SU-DHL-6 (cell line): ENCODE measurements around the gene PRR9.

Experiments
- CTCF ChIP-seq: fragments of 200-600 bp; sonication (generic); IDR thresholded peaks from one replicate; pipeline ENCODE4 v1.5.1; 2017; ENCODE audit warnings: antibody characterized with exemption, mild to moderate bottlenecking, low read length, moderate library complexity; ENCODE audit not compliant: insufficient read depth, poor library complexity, severe bottlenecking
- EZH2phosphoT487 ChIP-seq: fragments of 200-600 bp; sonication (generic), shearing (Covaris generic); conservative IDR thresholded peaks from 2 replicates; pipeline ENCODE4 v1.6.1; 2018; ENCODE audit warnings: mild to moderate bottlenecking, antibody characterized with exemption, low read length, moderate library complexity, mixed read lengths

- no peak for TF ChIP-seq CTCF
- TF ChIP-seq EZH2phosphoT487: no peak
Observed at GRCh38 chr1:153190373-153190772, 27.0 kb upstream of the PRR9 start.
